SK-N-SH treated with all-trans-retinoic acid at 6 μM for 48 hours (cell line): ENCODE measurements around the gene EGLN1.
"Not testable (repeated sequence)": the region's sequence is repeated elsewhere in the genome, so short reads cannot be mapped to it uniquely, and the experiment has no call there.

Experiments used
- ATAC-seq: fragments of 200-7000 bp; cut with Tn5 transposase; 3 replicates; pipeline ENCODE4 v1.9.1; 2020; ENCODE audit warnings: mild to moderate bottlenecking, moderate library complexity
- ARNTL ChIP-seq: fragments of 450-650 bp; formaldehyde crosslinking; IDR thresholded peaks from 2 replicates; pipeline ENCODE4 v1.5.0; 2020; ENCODE audit warnings: low read depth, mild to moderate bottlenecking, moderate library complexity, borderline replicate concordance
- BACH2 ChIP-seq: fragments of 250-450 bp; sonication (Bioruptor Pico); IDR thresholded peaks from 2 replicates; pipeline ENCODE4 v1.9.0; 2021; ENCODE audit warnings: mild to moderate bottlenecking, borderline replicate concordance
- CSDC2 ChIP-seq: fragments of 250-450 bp; sonication (Bioruptor Pico); IDR thresholded peaks from 2 replicates; pipeline ENCODE4 v1.5.0; 2020; ENCODE audit warnings: mild to moderate bottlenecking, moderate library complexity
- ESRRG ChIP-seq: fragments of 250-450 bp; sonication (Bioruptor Pico); IDR thresholded peaks from 2 replicates; pipeline ENCODE4 v1.6.1; 2021; ENCODE audit warnings: mild to moderate bottlenecking
- ISL1 ChIP-seq: fragments of 250-450 bp; sonication (Bioruptor Pico); IDR thresholded peaks from 2 replicates; pipeline ENCODE4 v2.1.2; 2022; ENCODE audit warnings: mild to moderate bottlenecking, moderate library complexity
- OSR1 ChIP-seq: fragments of 250-450 bp; sonication (Bioruptor Pico); IDR thresholded peaks from 2 replicates; pipeline ENCODE4 v1.8.0; 2022; ENCODE audit warnings: moderate library complexity, mild to moderate bottlenecking, inconsistent platforms
- SNAI2 ChIP-seq: fragments of 250-450 bp; sonication (Bioruptor Pico); IDR thresholded peaks from 2 replicates; pipeline ENCODE4 v1.5.0; 2020; ENCODE audit warnings: mild to moderate bottlenecking, moderate library complexity
- TOX ChIP-seq: fragments of 250-450 bp; sonication (Bioruptor Pico); IDR thresholded peaks from 2 replicates; pipeline ENCODE4 v1.8.0; 2021; ENCODE audit warnings: mild to moderate bottlenecking, moderate library complexity, borderline replicate concordance
- ZC3H10 ChIP-seq: fragments of 250-450 bp; sonication (Bioruptor Pico); IDR thresholded peaks from 2 replicates; pipeline ENCODE4 v1.5.1; 2021; ENCODE audit warnings: mild to moderate bottlenecking, moderate library complexity
- ZFP3 ChIP-seq: fragments of 250-450 bp; sonication (Bioruptor Pico); IDR thresholded peaks from 2 replicates; pipeline ENCODE4 v1.5.0; 2020; ENCODE audit warnings: mild to moderate bottlenecking, moderate library complexity
- ZFP30 ChIP-seq: fragments of 450-650 bp; formaldehyde crosslinking; IDR thresholded peaks from 2 replicates; pipeline ENCODE4 v1.5.0; 2022; ENCODE audit warnings: mild to moderate bottlenecking, moderate library complexity
- ZNF565 ChIP-seq: fragments of 450-650 bp; formaldehyde crosslinking; conservative IDR thresholded peaks from 2 replicates; pipeline ENCODE4 v1.5.0; 2020; ENCODE audit warnings: low read depth, mild to moderate bottlenecking, moderate library complexity
- ZNF70 ChIP-seq: fragments of 450-650 bp; formaldehyde crosslinking; IDR thresholded peaks from 2 replicates; pipeline ENCODE4 v1.5.0; 2020; ENCODE audit warnings: mild to moderate bottlenecking, moderate library complexity
- ZNF8 ChIP-seq: fragments of 450-650 bp; formaldehyde crosslinking; IDR thresholded peaks from 2 replicates; pipeline ENCODE4 v1.5.0; 2020; ENCODE audit warnings: mild to moderate bottlenecking, moderate library complexity
- TF ChIP-seq, protein P1 (sequence below): fragments of 250-450 bp; sonication (Bioruptor Pico); IDR thresholded peaks from 2 replicates; pipeline ENCODE4 v1.5.0; 2020; ENCODE audit warnings: mild to moderate bottlenecking, moderate library complexity
- TF ChIP-seq, protein P2 (sequence below): fragments of 250-450 bp; sonication (Bioruptor Pico); IDR thresholded peaks from 2 replicates; pipeline ENCODE4 v1.8.0; 2021; ENCODE audit warnings: low read depth, mild to moderate bottlenecking, moderate library complexity, borderline replicate concordance
- TF ChIP-seq, protein P3 (sequence below): fragments of 250-450 bp; sonication (Bioruptor Pico); IDR thresholded peaks from 2 replicates; pipeline ENCODE4 v1.8.0; 2020; ENCODE audit warnings: mild to moderate bottlenecking, moderate library complexity, borderline replicate concordance
- TF ChIP-seq, protein P4 (sequence below): fragments of 250-450 bp; sonication (Bioruptor Pico); IDR thresholded peaks from 2 replicates; pipeline ENCODE4 v1.5.1; 2020; ENCODE audit warnings: low read depth, mild to moderate bottlenecking, moderate library complexity

EGLN1 gene

DNA sequence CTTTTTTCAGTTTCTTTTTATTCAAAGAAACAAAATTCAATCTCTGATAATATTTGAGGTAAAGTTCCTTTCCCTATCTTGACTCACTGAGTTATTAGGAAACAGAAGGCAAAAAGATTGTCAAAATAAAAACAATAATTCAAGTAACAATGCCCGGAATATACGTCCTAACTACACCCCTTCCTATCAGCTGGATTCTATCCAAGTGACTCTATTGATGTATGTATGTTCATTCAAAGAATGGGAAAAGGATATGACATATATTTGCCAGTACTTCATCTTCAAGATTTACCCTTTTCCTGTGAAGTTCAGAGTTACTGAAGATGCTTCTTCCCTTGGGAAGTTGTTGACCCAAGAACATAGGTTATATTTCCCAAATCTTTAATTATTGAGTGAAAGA, 70.3 kb downstream of the EGLN1 start (continued):
- TF ChIP-seq, protein P1, sequence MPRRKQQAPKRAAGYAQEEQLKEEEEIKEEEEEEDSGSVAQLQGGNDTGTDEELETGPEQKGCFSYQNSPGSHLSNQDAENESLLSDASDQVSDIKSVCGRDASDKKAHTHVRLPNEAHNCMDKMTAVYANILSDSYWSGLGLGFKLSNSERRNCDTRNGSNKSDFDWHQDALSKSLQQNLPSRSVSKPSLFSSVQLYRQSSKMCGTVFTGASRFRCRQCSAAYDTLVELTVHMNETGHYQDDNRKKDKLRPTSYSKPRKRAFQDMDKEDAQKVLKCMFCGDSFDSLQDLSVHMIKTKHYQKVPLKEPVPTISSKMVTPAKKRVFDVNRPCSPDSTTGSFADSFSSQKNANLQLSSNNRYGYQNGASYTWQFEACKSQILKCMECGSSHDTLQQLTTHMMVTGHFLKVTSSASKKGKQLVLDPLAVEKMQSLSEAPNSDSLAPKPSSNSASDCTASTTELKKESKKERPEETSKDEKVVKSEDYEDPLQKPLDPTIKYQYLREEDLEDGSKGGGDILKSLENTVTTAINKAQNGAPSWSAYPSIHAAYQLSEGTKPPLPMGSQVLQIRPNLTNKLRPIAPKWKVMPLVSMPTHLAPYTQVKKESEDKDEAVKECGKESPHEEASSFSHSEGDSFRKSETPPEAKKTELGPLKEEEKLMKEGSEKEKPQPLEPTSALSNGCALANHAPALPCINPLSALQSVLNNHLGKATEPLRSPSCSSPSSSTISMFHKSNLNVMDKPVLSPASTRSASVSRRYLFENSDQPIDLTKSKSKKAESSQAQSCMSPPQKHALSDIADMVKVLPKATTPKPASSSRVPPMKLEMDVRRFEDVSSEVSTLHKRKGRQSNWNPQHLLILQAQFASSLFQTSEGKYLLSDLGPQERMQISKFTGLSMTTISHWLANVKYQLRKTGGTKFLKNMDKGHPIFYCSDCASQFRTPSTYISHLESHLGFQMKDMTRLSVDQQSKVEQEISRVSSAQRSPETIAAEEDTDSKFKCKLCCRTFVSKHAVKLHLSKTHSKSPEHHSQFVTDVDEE, result no peak
- no peak for TF ChIP-seq ISL1 (CRISPR knock-in tag)
- TF ChIP-seq, protein P2, sequence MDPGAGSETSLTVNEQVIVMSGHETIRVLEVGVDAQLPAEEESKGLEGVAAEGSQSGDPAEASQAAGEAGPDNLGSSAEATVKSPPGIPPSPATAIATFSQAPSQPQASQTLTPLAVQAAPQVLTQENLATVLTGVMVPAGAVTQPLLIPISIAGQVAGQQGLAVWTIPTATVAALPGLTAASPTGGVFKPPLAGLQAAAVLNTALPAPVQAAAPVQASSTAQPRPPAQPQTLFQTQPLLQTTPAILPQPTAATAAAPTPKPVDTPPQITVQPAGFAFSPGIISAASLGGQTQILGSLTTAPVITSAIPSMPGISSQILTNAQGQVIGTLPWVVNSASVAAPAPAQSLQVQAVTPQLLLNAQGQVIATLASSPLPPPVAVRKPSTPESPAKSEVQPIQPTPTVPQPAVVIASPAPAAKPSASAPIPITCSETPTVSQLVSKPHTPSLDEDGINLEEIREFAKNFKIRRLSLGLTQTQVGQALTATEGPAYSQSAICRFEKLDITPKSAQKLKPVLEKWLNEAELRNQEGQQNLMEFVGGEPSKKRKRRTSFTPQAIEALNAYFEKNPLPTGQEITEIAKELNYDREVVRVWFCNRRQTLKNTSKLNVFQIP, result no peak
- TF ChIP-seq ZNF565 (CRISPR knock-in tag), result no peak
- TF ChIP-seq ZFP30 (CRISPR knock-in tag), result no peak
- no peak for TF ChIP-seq ARNTL

DNA sequence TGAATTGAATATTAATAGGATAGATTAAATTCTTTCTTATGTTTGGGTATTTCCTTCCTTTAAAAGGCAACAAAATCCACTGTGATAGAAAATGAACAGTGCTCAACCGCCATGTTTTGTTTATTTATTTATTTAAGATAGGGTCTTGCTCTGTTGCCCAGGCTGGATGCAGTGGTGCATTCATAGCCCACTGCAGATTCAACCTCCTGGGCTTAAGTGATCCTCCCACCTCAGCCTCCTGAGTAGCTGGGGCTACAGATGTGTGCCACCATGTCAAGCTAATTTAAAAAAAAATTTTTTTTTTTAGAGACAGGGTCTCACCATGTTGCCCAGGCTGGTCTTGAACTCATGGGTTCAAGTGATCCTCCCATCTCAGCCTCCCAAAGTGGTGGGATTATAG, 73.2 kb downstream of the EGLN1 start:
- not testable (repeated sequence) for ATAC-seq

DNA sequence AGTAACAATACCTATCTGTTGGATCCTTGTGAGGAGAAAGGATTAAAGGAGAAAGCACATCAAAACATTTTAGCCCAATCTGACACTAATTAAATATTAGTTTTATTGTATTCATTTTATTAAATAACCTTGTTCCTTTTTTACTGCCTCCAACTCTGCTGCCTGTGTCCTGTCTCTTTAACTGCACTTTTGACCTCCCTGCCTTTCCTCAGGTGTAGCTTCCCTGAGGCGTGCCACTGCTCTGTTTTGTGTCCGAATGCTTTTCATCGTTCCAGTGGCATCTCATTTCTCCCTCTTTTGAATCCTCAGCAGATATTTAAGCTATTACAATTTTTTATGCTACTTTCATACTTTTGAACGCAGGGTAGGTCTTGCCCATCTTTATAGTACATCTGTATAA, 73.6 kb downstream of the EGLN1 start:
- no peak for TF ChIP-seq ISL1 (CRISPR knock-in tag)
- TF ChIP-seq, protein P3, sequence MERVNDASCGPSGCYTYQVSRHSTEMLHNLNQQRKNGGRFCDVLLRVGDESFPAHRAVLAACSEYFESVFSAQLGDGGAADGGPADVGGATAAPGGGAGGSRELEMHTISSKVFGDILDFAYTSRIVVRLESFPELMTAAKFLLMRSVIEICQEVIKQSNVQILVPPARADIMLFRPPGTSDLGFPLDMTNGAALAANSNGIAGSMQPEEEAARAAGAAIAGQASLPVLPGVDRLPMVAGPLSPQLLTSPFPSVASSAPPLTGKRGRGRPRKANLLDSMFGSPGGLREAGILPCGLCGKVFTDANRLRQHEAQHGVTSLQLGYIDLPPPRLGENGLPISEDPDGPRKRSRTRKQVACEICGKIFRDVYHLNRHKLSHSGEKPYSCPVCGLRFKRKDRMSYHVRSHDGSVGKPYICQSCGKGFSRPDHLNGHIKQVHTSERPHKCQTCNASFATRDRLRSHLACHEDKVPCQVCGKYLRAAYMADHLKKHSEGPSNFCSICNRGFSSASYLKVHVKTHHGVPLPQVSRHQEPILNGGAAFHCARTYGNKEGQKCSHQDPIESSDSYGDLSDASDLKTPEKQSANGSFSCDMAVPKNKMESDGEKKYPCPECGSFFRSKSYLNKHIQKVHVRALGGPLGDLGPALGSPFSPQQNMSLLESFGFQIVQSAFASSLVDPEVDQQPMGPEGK (CRISPR knock-in tag), result no peak
- TF ChIP-seq ZFP30 (CRISPR knock-in tag), result no peak
- TF ChIP-seq BACH2 (CRISPR knock-in tag), result no peak
- no peak for TF ChIP-seq ZNF565 (CRISPR knock-in tag)
- no peak for TF ChIP-seq SNAI2
- TF ChIP-seq TOX (CRISPR knock-in tag), result no peak
- TF ChIP-seq ZNF70 (CRISPR knock-in tag), result no peak
- TF ChIP-seq, protein P4, sequence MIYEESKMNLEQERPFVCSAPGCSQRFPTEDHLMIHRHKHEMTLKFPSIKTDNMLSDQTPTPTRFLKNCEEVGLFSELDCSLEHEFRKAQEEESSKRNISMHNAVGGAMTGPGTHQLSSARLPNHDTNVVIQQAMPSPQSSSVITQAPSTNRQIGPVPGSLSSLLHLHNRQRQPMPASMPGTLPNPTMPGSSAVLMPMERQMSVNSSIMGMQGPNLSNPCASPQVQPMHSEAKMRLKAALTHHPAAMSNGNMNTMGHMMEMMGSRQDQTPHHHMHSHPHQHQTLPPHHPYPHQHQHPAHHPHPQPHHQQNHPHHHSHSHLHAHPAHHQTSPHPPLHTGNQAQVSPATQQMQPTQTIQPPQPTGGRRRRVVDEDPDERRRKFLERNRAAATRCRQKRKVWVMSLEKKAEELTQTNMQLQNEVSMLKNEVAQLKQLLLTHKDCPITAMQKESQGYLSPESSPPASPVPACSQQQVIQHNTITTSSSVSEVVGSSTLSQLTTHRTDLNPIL, result no peak
- no peak for TF ChIP-seq ZC3H10 (CRISPR knock-in tag)
- TF ChIP-seq, protein P1, result no peak
- TF ChIP-seq CSDC2, result no peak
- TF ChIP-seq, protein P2, result no peak
- no peak for TF ChIP-seq ESRRG (CRISPR knock-in tag)
- TF ChIP-seq OSR1 (CRISPR knock-in tag), result no peak
- no peak for TF ChIP-seq ZNF8
- TF ChIP-seq ZFP3, result no peak
- TF ChIP-seq ARNTL, result no peak
- TF ChIP-seq, all 23 proteins: peak for 0
- ATAC-seq, result no peak
